Placental pericyte (primary cell): ENCODE measurements around the gene SLC4A11. TPM values are rescaled to one million over a fixed set of nuclear protein-coding genes. Genes with fewer than 3 reads are reported as not detected.

Source experiments
- total RNA-seq: library from RNA; depleted of rRNA; stranded (reverse); fragments of >200 nt; gene quantifications from 2 replicates; pipeline ENCODE4 v1.2.3, GENCODE V29; 2012

The SLC4A11 gene
- 2.2 and 2.9 TPM in 2 replicates for total RNA-seq

DNA sequence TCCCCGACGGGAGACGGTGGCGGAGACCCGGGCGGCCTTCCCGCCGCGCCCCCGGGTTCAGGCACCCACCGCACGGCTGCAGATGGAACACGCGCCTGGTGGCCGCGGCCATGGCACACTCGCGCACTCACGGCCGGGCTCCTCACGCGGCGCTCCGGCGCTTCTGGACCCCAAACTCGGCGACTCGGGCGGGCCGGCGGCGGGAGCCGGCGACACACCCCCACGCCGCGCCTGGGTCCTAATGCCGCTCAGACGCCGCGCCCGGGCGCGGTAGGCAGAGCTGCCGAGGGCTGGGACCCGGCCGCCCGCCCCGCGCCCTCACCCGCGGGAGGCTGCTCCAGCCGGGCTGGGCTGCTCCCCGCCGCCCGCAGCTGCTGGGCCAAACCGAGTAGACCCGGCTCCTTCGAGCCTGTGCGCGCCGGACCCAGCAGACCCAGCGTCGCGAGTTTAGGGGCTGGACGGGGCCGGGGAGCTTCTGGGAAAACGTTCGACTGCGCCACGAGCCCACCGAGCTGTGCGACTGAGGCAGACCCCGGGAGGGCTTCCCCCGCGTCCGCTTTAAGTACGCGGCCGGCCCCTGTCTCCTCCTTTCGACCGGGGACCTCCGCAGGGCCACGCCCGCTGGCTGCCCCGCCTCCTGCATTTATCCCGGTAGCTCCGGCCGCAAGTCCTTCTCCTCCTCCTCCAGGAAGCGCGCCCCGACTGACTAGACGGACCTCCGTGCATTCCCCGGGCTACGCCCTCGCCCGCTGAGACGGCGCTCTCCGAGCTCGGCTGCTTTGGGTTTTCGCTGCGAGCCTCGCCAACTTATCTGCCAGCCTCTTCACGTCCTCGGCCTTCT is at the start of gene SLC4A11:
SLC4A11 (minus strand) TSS at position 165 of the 841 bp plus-strand sequence; CDS start at position 112, 53 bp downstream.

GRCh38 chr20:3209257-3209945 is 29.6 kb downstream of the SLC4A11 start, which contains the start of gene ITPA:
Gene ITPA (plus strand): TSS chr20:3209498. CDS start chr20:3209552, 54 bp downstream.

DNA sequence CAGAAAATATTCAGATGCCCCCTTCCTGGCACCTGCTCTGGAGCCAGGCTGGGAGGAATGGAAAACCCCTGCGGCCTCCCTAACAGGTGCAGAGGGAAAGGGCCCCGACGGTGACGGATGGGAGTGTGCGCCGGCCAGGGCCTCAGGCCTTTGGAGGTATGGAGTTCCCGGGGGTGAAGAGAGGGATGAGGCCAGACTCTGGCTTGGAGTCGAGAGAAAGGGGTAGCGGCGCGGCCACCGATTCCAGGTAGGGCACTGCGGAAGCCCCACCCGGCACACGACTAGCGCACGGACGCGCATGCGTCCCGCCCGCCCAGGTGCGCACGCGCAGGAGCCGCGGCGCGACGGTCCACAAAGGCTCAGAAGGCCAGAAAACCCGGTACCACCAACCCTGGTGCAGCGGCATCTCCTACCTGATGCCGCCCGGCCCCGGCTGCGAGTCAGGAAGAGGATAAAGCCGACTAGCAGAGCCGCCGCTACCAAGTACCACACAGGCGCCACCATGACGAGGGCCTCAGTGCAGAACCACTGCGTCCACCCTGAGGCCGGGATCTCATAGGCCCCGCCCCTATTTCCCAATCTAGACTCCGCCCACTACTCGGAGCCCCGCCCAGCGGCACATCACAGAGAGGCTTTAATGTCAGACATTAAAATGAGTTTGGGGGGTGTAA is 34.7 kb downstream of the SLC4A11 start, which contains the start of gene DDRGK1:
DDRGK1 (minus strand) TSS at position 559 of the 671 bp plus-strand sequence; CDS start at position 504, 55 bp downstream.

Other genes with a start within 250 kb of the SLC4A11 start
- gene GNRH2, start 195.6 kb downstream of the SLC4A11 start, total RNA-seq, result 0.29 TPM in 1 of 2 replicates, not detected in the other
- 27.8 and 28.4 TPM in 2 replicates for gene MRPS26, start 193.1 kb downstream of the SLC4A11 start, total RNA-seq
- gene OXT, start 167.6 kb downstream of the SLC4A11 start, total RNA-seq, result not detected in 2 replicates
- gene AVP, start 154.5 kb downstream of the SLC4A11 start, total RNA-seq, result not detected in 2 replicates
- 9.8 and 14.9 TPM in 2 replicates for gene FASTKD5, start 79.3 kb downstream of the SLC4A11 start, total RNA-seq
- 4.8 and 6.2 TPM in 2 replicates for gene UBOX5, start 79.3 kb downstream of the SLC4A11 start, total RNA-seq
- gene LZTS3, start 65.6 kb downstream of the SLC4A11 start, total RNA-seq, result 6.0 and 6.3 TPM in 2 replicates
- 25.2 and 49.0 TPM in 2 replicates for gene DDRGK1, start 34.5 kb downstream of the SLC4A11 start, total RNA-seq
- 31.5 and 46.1 TPM in 2 replicates for gene ITPA, start 29.7 kb downstream of the SLC4A11 start, total RNA-seq
- gene DNAAF9, start 168.5 kb upstream of the SLC4A11 start, total RNA-seq, result 15.3 and 16.6 TPM in 2 replicates
- gene ATRN, start 231.8 kb upstream of the SLC4A11 start, total RNA-seq, result 44.0 and 46.6 TPM in 2 replicates